HepG2 (cell line): ENCODE measurements around the gene CEBPB. TPM values are rescaled to one million over a fixed set of nuclear protein-coding genes. Genes with fewer than 3 reads are reported as not detected.
A peak's percentile ranks its signal among the peaks of the same experiment; 100 is the strongest.

Source experiments
- ARNT2 ChIP-seq: sonication (generic); formaldehyde crosslinking; IDR thresholded peaks from 2 replicates; pipeline ENCODE4 v1.8.0; 2022; ENCODE audit warnings: mild to moderate bottlenecking, low read depth, missing genetic modification reagents, moderate library complexity
- ELF1 ChIP-seq: sonication (generic); formaldehyde crosslinking; IDR thresholded peaks from 2 replicates; pipeline ENCODE4 v1.4.0; 2020; ENCODE audit warnings: missing genetic modification reagents
- FOXJ3 ChIP-seq: sonication (generic); formaldehyde crosslinking; IDR thresholded peaks from 2 replicates; pipeline ENCODE4 v1.4.0; 2020; ENCODE audit warnings: missing genetic modification reagents, mild to moderate bottlenecking, borderline replicate concordance
- MIXL1 ChIP-seq: IDR thresholded peaks from 2 replicates; pipeline ENCODE4 v1.6.1; 2016
- NR2C2 ChIP-seq: sonication (generic); formaldehyde crosslinking; IDR thresholded peaks from 2 replicates; pipeline ENCODE4 v1.4.0; 2020; ENCODE audit warnings: missing genetic modification reagents, mild to moderate bottlenecking, moderate library complexity, borderline replicate concordance
- PRDM15 ChIP-seq: sonication (generic); formaldehyde crosslinking; IDR thresholded peaks from 2 replicates; pipeline ENCODE4 v1.4.0; 2020; ENCODE audit warnings: missing genetic modification reagents
- REL ChIP-seq: sonication (generic); formaldehyde crosslinking; conservative IDR thresholded peaks from 2 replicates; pipeline ENCODE4 v1.8.0; 2022; ENCODE audit warnings: mild to moderate bottlenecking, missing genetic modification reagents, moderate library complexity
- TFAP4 ChIP-seq: sonication (generic); IDR thresholded peaks from 2 replicates; pipeline ENCODE4 v1.6.1; 2016; ENCODE audit warnings: low read depth, borderline replicate concordance
- ZBTB26 ChIP-seq: IDR thresholded peaks from 2 replicates; pipeline ENCODE4 v1.6.1; 2016; ENCODE audit warnings: missing compliant biosample characterization, missing genetic modification reagents, borderline replicate concordance
- ZBTB33 ChIP-seq: sonication (generic); formaldehyde crosslinking; IDR thresholded peaks from 2 replicates; pipeline ENCODE4 v1.4.0; 2020; ENCODE audit warnings: missing genetic modification reagents
- ZBTB49 ChIP-seq: sonication (generic); formaldehyde crosslinking; IDR thresholded peaks from 2 replicates; pipeline ENCODE4 v1.4.0; 2020; ENCODE audit warnings: missing genetic modification reagents, borderline replicate concordance
- ZNF251 ChIP-seq: sonication (generic); formaldehyde crosslinking; IDR thresholded peaks from 2 replicates; pipeline ENCODE4 v1.9.0; 2021; ENCODE audit warnings: mild to moderate bottlenecking, missing genetic modification reagents
- ZNF253 ChIP-seq: sonication (generic); formaldehyde crosslinking; IDR thresholded peaks from 2 replicates; pipeline ENCODE4 v1.8.0; 2022; ENCODE audit warnings: mild to moderate bottlenecking, missing genetic modification reagents, borderline replicate concordance
- ZNF274 ChIP-seq: sonication (generic); formaldehyde crosslinking; IDR thresholded peaks from 2 replicates; pipeline ENCODE4 v1.5.1; 2020; ENCODE audit warnings: mild to moderate bottlenecking, missing genetic modification reagents
- ZNF343 ChIP-seq: sonication (generic); formaldehyde crosslinking; IDR thresholded peaks from 2 replicates; pipeline ENCODE4 v1.4.0; 2020; ENCODE audit warnings: mild to moderate bottlenecking, missing genetic modification reagents
- ZNF644 ChIP-seq: IDR thresholded peaks from 2 replicates; pipeline ENCODE4 v1.6.1; 2016; ENCODE audit warnings: low read depth
- ZNF709 ChIP-seq: sonication (generic); formaldehyde crosslinking; IDR thresholded peaks from 2 replicates; pipeline ENCODE4 v1.5.0; 2020; ENCODE audit warnings: mild to moderate bottlenecking, missing genetic modification reagents
- polyA plus RNA-seq, 8 experiments: library from polyadenylated mRNA; depleted of rRNA in 3 of 8; stranded (reverse) in 7 of 8; unstranded in 1 of 8; fragments of >200 nt; fragmentation: Illumina TruSeq in 4 of 8; extraction: Trizol in 4 of 8; gene quantifications; 2 replicates each; pipeline versions ENCODE4 v1.2.1 to v1.2.3, GENCODE V29; 2011 to 2016; ENCODE audit warnings: low read depth in 4 of 8, missing spikeins in 1 of 8, mixed read lengths in 1 of 8; ENCODE audit not compliant: insufficient read depth in 1 of 8
- total RNA-seq, 5 experiments: library from RNA; depleted of rRNA; stranded (reverse); fragments of >200 nt; fragmentation: Illumina TruSeq; extraction: Trizol; gene quantifications; 2 replicates each; pipeline ENCODE4 v1.2.3, GENCODE V29; 2016; ENCODE audit warnings: low read depth in 1 of 5
- TF ChIP-seq, protein P1 (sequence below): IDR thresholded peaks from 2 replicates; pipeline ENCODE4 v1.6.1; 2016

CEBPB gene
- total and polyA plus RNA-seq, 2 of the 13 experiments (the other 11 are each of a cell fraction or from before 2014, with no cell fraction given), result 18.5 to 28.2 TPM

DNA sequence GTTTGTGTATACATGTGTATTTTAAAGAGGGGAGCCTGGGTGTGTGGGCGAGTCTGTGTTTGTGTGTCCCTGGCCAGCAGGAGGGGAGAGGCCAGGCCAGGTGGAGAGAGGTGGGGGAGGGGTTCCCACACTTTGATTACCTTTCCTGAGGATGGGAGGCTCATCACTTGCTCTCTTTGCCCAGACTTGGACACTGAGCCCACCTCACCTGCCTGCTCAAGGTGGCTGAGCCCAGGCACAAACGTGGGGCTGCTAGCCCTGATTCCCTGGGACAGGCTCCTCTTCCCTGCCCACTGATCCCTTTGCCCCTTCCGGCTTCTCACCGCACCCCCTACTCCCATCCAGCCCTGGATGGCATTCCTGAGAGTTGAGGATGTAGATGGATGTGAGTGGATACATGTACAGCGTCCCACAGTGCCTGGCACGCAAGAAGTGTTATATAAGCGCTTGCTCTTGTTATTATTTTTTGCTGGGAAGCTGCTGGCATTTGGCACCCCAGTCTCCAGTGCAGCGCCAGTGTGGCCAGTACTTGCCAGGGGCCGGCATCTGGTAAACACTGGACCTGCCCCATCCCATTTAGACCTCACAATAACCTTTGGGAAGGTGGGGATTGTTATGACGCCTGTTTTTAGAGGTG, 2.7 kb downstream of the CEBPB start (continued):
- no peak for TF ChIP-seq ARNT2 (CRISPR knock-in tag)
- no peak for TF ChIP-seq ZNF274 (CRISPR knock-in tag)
- no peak for TF ChIP-seq PRDM15
- TF ChIP-seq ZNF644 (CRISPR knock-in tag), result no peak
- TF ChIP-seq ZNF343 (CRISPR knock-in tag), result no peak
- TF ChIP-seq MIXL1 (CRISPR knock-in tag), result no peak
- TF ChIP-seq, protein P1, sequence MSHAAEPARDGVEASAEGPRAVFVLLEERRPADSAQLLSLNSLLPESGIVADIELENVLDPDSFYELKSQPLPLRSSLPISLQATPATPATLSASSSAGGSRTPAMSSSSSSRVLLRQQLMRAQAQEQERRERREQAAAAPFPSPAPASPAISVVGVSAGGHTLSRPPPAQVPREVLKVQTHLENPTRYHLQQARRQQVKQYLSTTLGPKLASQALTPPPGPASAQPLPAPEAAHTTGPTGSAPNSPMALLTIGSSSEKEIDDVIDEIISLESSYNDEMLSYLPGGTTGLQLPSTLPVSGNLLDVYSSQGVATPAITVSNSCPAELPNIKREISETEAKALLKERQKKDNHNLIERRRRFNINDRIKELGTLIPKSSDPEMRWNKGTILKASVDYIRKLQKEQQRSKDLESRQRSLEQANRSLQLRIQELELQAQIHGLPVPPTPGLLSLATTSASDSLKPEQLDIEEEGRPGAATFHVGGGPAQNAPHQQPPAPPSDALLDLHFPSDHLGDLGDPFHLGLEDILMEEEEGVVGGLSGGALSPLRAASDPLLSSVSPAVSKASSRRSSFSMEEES (CRISPR knock-in tag), result peak; percentile 14; the same call in 1 of the 2 replicates
- TF ChIP-seq ZBTB49 (CRISPR knock-in tag), result no peak
- TF ChIP-seq TFAP4, result 0 out of 2 replicates have a peak, but pooled peaks have one; percentile 19
- no peak for TF ChIP-seq ZBTB33 (CRISPR knock-in tag)
- TF ChIP-seq ELF1, result no peak; the same call in 1 of the 2 replicates
- TF ChIP-seq ZBTB26 (CRISPR knock-in tag), result peak; percentile 55
- TF ChIP-seq ZNF253, result 0 out of 2 replicates have a peak, but pooled peaks have one; percentile 18
- no peak for TF ChIP-seq ZNF251
- TF ChIP-seq NR2C2, result no peak; the same call in 1 of the 2 replicates
- TF ChIP-seq FOXJ3 (CRISPR knock-in tag), result no peak
- TF ChIP-seq REL (CRISPR knock-in tag), result no peak
- TF ChIP-seq ZNF709, result no peak
